Activated CD8-positive, alpha-beta memory T cell treated with anti-CD3 and anti-CD28 coated beads for 36 hours (primary cell): ENCODE measurements around the gene CARD14. TPM values are rescaled to one million over a fixed set of nuclear protein-coding genes. Genes with fewer than 3 reads are reported as not detected.
"Not testable (repeated sequence)": the region's sequence is repeated elsewhere in the genome, so short reads cannot be mapped to it uniquely, and the experiment has no call there.

Experiments
- CTCF ChIA-PET: fragments of 350-600 bp; sonication (Branson Sonifier 250); formaldehyde crosslinking; loops from one replicate; lab custom pipeline; 2021; ENCODE audit warnings: antibody characterized with exemption; lab: Charles Lee
- POLR2A ChIA-PET: fragments of 350-600 bp; sonication (Branson Sonifier 250); formaldehyde crosslinking; loops from one replicate; lab custom pipeline; 2021; ENCODE audit warnings: antibody characterized with exemption; lab: Charles Lee
- total RNA-seq, 2 experiments: library from RNA; stranded (reverse); gene quantifications; one replicate each; pipeline ENCODE4 v1.2.3, GENCODE V29; 2021

Gene CARD14
- total RNA-seq, 2 experiments from 2014 or later: not detected

- POLR2A ChIA-PET: no interaction called here
- CTCF ChIA-PET: interaction anchor here (1.0 kb wide), 1 partner anchor 135 kb away, joined by 3 read pairs; the partner anchor contains the start of gene GAA
Measured at GRCh38 chr17:80236911-80237310, 67.1 kb downstream of the CARD14 start.

- ChIA-PET CTCF (interaction anchor here (1.0 kb wide), 1 partner anchor 136 kb away, joined by 3 read pairs; the partner anchor contains the start of gene GAA), POLR2A (no interaction called here)
Measured at GRCh38 chr17:80237386-80237785, 67.6 kb downstream of the CARD14 start.

GRCh38 chr17:80242505-80242904 is 72.7 kb downstream of the CARD14 start:
- CTCF ChIA-PET: no interaction called here

GRCh38 chr17:80243526-80244433 is 74.0 kb downstream of the CARD14 start:
- POLR2A ChIA-PET: interaction anchor here (0.6 kb wide), 1 partner anchor 23 kb away, joined by 3 read pairs; no protein-coding TSS in a partner anchor

More at GRCh38 chr17:80242505-80242904, 72.7 kb downstream of the CARD14 start:
- POLR2A ChIA-PET: no interaction called here

GRCh38 chr17:80244448-80244847 is 74.6 kb downstream of the CARD14 start:
- CTCF ChIA-PET: not testable (repeated sequence)
- POLR2A ChIA-PET: interaction anchor here (0.6 kb wide), 1 partner anchor 98 kb away, joined by 4 read pairs; no protein-coding TSS in a partner anchor

More at GRCh38 chr17:80243526-80244433, 74.0 kb downstream of the CARD14 start:
- CTCF ChIA-PET: no interaction called here

- POLR2A ChIA-PET: interaction anchor here (0.6 kb wide), 1 partner anchor 99 kb away, joined by 4 read pairs; no protein-coding TSS in a partner anchor
- CTCF ChIA-PET: no interaction called here
Measured at GRCh38 chr17:80244871-80245509, 75.2 kb downstream of the CARD14 start.

GRCh38 chr17:80245566-80246265 is 75.9 kb downstream of the CARD14 start:
- POLR2A ChIA-PET: no interaction called here

GRCh38 chr17:80246266-80246681 is 76.4 kb downstream of the CARD14 start:
- ChIA-PET CTCF (no interaction called here), POLR2A (no interaction called here)

More at GRCh38 chr17:80245566-80246265, 75.9 kb downstream of the CARD14 start:
- CTCF ChIA-PET: no interaction called here

- POLR2A ChIA-PET: no interaction called here
- CTCF ChIA-PET: no interaction called here
Measured at GRCh38 chr17:80246726-80247125, 76.9 kb downstream of the CARD14 start.

GRCh38 chr17:80247561-80247960 is 77.7 kb downstream of the CARD14 start:
- POLR2A ChIA-PET: no interaction called here
- CTCF ChIA-PET: no interaction called here

- CTCF ChIA-PET: no interaction called here
- POLR2A ChIA-PET: interaction anchor here (1.0 kb wide), 1 partner anchor 18 kb away, joined by 5 read pairs; no protein-coding TSS in a partner anchor
Measured at GRCh38 chr17:80248001-80248893, 78.4 kb downstream of the CARD14 start.

GRCh38 chr17:80248894-80249710 is 79.3 kb downstream of the CARD14 start:
- ChIA-PET POLR2A (interaction anchor here (1.0 kb wide), 1 partner anchor 17 kb away, joined by 5 read pairs; no protein-coding TSS in a partner anchor), CTCF (no interaction called here)

GRCh38 chr17:80251966-80252365 is 82.1 kb downstream of the CARD14 start:
- ChIA-PET POLR2A (interaction anchor here (0.6 kb wide), 1 partner anchor 13 kb away, joined by 3 read pairs; no protein-coding TSS in a partner anchor), CTCF (interaction anchor here (1.0 to 4.7 kb wide), 3 partner anchors 49 to 106 kb away, joined by 3 to 29 read pairs (median 4); no protein-coding TSS in a partner anchor)

- ChIA-PET POLR2A (no interaction called here), CTCF (interaction anchor here (0.8 to 4.7 kb wide), 6 partner anchors 11 to 170 kb away, joined by 3 to 29 read pairs (median 4); no protein-coding TSS in a partner anchor)
Measured at GRCh38 chr17:80252871-80253270, 83.0 kb downstream of the CARD14 start.

GRCh38 chr17:80253631-80254395 is 84.0 kb downstream of the CARD14 start:
- CTCF ChIA-PET: interaction anchor here (0.9 to 4.7 kb wide), 3 partner anchors 10 to 58 kb away, joined by 3 to 29 read pairs (median 11); no protein-coding TSS in a partner anchor
- POLR2A ChIA-PET: interaction anchor here (1.3 to 1.9 kb wide), 2 partner anchors 12 to 34 kb away, joined by 5 to 8 read pairs; partner anchors contain the start of gene SGSH
